Activated naive CD4-positive, alpha-beta T cell treated with anti-CD3 and anti-CD28 coated beads, Interleukin-2, amount 50 U/mL, for 24 hours (primary cell): ENCODE results near the gene SPRING1.

Experiments
- H3K27ac Mint-ChIP-seq: one replicate; pipeline ENCODE4 v1.8.0; 2021; ENCODE audit warnings: mild to moderate bottlenecking, mixed read lengths
- H3K27me3 Mint-ChIP-seq: one replicate; pipeline ENCODE4 v1.8.0; 2021; ENCODE audit warnings: mixed read lengths
- H3K36me3 Mint-ChIP-seq: one replicate; pipeline ENCODE4 v1.8.0; 2021; ENCODE audit warnings: mixed read lengths
- H3K4me1 Mint-ChIP-seq: one replicate; pipeline ENCODE4 v1.8.0; 2021; ENCODE audit warnings: mixed read lengths
- H3K4me3 Mint-ChIP-seq: one replicate; pipeline ENCODE4 v1.8.0; 2021; ENCODE audit warnings: mild to moderate bottlenecking, mixed read lengths
- H3K9me3 Mint-ChIP-seq: one replicate; pipeline ENCODE4 v1.8.0; 2021; ENCODE audit warnings: mixed read lengths

SPRING1 gene, protein sequence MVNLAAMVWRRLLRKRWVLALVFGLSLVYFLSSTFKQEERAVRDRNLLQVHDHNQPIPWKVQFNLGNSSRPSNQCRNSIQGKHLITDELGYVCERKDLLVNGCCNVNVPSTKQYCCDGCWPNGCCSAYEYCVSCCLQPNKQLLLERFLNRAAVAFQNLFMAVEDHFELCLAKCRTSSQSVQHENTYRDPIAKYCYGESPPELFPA

DNA sequence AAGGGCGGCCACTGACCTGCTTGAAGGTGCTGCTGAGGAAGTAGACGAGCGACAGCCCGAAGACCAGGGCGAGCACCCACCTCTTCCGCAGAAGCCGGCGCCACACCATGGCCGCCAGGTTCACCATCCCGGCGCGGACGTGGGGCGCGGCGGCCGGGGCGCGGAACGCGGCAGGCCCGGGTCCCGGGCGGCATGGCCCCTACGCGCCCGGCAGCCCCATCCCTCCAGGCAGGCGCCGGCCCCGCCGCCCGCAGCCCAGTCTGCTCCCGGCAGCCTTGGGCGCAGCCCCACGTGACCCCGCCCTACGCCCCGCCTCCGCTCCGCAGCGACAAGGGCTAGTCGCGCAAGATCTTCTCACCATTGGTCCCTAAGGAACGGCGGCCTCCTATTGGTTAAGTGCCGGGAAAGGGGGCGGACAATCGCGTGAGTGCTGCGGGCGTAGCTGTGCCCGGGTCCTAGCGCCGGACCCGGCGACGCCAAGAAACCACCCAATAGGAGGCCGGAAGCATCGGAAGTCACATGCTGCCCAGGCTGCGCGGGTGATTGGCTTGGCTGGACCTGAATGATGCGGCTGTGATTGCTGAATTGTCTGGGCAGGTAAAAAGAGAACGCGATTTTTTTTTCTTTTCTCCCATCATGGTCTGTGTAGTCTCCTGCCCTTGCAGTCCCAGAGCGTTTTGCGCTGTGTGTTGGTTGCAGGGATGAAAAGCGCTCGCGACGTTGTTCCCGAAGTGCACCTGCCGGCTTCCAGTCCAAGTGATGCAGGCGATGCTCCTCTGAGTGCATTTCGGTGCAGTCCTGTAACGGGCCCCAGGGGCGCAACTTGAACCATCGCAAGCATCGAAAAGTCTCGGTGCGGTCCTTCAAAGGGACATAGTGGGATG, at the start of gene SPRING1, which contains the start of gene RNFT2:
SPRING1 (minus strand) TSS at position 296 of the 884 bp plus-strand sequence; CDS start at position 127, 169 bp downstream.
RNFT2 (plus strand) TSS at position 542 of the 884 bp plus-strand sequence. CDS start 2,183 bp downstream, outside the sequence.
- Mint-ChIP-seq H3K36me3 (peaks cover 8% of the 10 kb centered on the region), H3K27ac (peak within 1 kb of the TSS; percentile 91), H3K4me3 (peak within 1 kb of the TSS; percentile 98), H3K9me3 (no peaks in the 10 kb centered on the region), H3K4me1 (peaks cover 28% of the 10 kb centered on the region), H3K27me3 (no peaks in the 10 kb centered on the region)

DNA sequence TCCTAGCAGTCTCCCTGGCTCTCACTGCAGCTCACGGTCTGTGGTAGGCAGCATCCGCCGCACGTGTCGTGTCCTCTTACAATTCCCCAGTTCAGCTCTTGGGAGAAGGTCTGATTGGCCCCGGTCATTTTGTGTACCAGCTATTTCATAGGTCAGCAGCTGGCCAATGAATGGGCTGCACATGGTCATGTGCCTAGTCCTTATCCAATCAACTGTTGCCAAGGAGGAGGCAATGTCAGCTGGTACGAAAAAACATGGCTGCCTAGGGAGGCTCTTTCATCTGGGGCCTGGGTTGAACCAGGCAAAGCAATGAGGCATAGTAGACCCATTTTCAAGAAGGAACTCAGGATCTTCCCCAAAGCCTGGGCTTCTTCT, 46.4 kb upstream of the SPRING1 start:
- no peaks in the 10 kb centered on the region for H3K4me1 Mint-ChIP-seq
- H3K36me3 Mint-ChIP-seq, result peaks cover 24% of the 10 kb centered on the region
- H3K9me3 Mint-ChIP-seq, result no peaks in the 10 kb centered on the region
- H3K27me3 Mint-ChIP-seq, result no peaks in the 10 kb centered on the region
- H3K4me3 Mint-ChIP-seq, result no peak overlapping the region
- no peak overlapping the region for H3K27ac Mint-ChIP-seq

DNA sequence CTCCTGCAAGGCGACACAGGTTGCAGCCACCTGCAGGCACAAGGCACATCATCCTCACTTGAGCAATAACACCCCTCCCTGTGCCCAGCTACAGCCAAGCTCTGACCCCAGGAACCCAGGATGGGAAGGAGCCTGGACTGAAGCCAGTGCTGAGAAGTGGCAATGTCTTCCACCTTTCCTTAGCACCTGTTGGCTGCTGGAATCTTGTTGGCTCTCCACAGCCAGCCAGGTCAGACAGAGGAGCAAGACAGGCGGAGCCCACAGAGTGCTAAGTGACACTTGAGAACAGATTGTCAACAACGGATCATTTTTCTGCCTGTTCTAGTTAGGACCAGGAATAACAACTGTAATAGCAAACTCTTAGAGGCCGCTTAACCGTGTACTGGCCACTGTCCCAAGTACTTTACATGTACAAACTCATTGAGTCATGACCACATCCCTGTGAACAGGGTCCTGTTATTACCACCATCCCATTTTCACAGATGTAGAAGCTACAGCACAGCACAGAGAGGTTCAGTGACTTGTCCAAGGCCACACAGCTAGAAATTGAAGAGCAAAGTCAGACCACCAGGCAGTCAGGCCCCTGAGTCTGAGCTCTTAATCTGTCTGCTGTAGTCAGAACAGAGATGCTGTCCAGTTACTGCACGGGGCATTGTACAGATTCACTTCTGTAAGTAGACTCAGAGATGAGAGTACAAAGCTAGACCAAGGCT, 45.8 kb upstream of the SPRING1 start:
- Mint-ChIP-seq H3K27me3 (no peaks in the 10 kb centered on the region), H3K4me1 (no peaks in the 10 kb centered on the region), H3K4me3 (no peak overlapping the region), H3K27ac (no peak overlapping the region), H3K9me3 (no peaks in the 10 kb centered on the region), H3K36me3 (peaks cover 24% of the 10 kb centered on the region)

DNA sequence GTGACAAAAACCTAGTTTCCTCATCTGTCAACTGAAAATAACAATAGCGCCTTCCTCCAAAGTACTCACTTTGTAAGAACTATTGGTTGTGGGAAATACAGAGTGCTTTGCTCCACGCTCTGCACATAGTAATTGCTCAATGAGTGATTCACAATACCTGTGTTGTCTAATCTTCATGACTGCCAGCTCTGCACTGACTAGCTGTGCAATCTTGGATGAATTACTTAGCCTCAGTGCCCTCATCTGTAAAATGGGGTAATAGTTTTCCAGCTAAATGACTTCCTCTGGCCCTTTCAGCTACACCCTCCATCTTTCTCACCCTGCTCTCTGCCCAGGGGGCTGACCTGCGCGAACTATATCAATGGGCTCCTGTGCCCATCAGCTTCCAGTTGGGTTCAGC, 43.1 kb upstream of the SPRING1 start:
- H3K36me3 Mint-ChIP-seq, result peaks cover 27% of the 10 kb centered on the region
- no peaks in the 10 kb centered on the region for H3K4me1 Mint-ChIP-seq
- no peak overlapping the region for H3K27ac Mint-ChIP-seq
- H3K4me3 Mint-ChIP-seq, result no peak overlapping the region
- no peaks in the 10 kb centered on the region for H3K9me3 Mint-ChIP-seq
- no peaks in the 10 kb centered on the region for H3K27me3 Mint-ChIP-seq

DNA sequence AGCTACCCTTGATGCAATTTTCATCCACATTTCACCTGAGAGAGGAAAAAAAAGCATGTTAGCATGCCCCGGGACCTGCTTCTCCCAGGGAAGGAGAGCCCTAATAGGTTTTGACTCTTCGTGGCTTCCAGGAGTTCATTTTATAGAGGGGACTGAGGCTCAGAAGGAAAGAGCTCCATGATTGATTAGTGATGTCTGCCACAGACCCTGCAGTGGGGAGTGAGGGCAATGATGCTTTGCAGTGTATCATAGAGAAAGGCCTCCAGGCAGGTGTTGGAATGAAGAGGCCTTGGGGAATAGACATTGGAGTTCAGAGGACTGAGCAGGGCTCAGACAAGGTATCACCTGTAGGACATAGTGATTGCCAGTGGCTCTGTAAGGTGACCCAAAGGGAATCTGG, 41.7 kb upstream of the SPRING1 start:
- Mint-ChIP-seq H3K27ac (no peak overlapping the region), H3K4me1 (no peaks in the 10 kb centered on the region), H3K4me3 (no peak overlapping the region), H3K27me3 (no peaks in the 10 kb centered on the region), H3K36me3 (peaks cover 21% of the 10 kb centered on the region), H3K9me3 (no peaks in the 10 kb centered on the region)

DNA sequence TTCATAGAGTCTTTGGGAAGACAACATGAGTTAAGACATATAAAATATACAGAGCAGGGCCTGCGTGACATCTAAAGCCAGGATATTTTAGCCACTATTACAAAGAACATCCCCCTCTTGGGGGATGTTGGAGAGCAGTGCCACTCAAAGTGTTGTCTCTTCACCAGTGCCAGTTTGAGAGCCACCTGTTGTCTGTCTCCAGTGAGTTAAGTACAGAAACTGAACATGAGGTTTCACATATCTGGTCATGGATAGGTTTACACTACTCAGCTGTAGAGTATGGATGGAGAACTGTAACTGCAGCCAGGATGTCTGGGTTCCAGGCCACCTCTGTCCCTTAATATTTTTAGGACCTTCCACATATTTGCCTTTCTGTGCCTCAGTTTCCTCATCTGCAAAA, 39.4 kb upstream of the SPRING1 start:
- Mint-ChIP-seq H3K27me3 (no peaks in the 10 kb centered on the region), H3K4me3 (no peak overlapping the region), H3K9me3 (no peaks in the 10 kb centered on the region), H3K27ac (no peak overlapping the region), H3K4me1 (no peaks in the 10 kb centered on the region), H3K36me3 (peaks cover 16% of the 10 kb centered on the region)

DNA sequence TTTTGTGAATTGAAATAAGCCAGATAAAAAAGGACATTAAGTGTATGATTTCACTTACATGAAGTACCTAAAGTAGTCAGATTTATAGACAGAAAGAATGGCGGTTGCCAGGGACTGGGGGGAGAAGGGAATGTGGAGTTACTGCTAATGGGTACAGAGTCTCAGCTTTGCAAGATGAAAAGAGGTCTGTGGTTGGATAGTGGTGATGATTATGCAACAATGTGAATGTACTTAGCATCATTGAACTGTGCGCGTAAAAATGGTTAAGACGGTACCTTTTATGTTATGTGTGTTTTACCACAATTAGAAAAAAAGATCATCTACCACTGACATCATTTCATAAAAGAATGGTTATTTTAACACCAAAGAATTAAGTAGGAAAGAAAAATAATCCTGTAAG, 36.2 kb upstream of the SPRING1 start:
- no peaks in the 10 kb centered on the region for H3K27me3 Mint-ChIP-seq
- H3K36me3 Mint-ChIP-seq, result peaks cover 8% of the 10 kb centered on the region
- no peak overlapping the region for H3K4me3 Mint-ChIP-seq
- H3K4me1 Mint-ChIP-seq, result no peaks in the 10 kb centered on the region
- no peaks in the 10 kb centered on the region for H3K9me3 Mint-ChIP-seq
- H3K27ac Mint-ChIP-seq, result no peak overlapping the region

DNA sequence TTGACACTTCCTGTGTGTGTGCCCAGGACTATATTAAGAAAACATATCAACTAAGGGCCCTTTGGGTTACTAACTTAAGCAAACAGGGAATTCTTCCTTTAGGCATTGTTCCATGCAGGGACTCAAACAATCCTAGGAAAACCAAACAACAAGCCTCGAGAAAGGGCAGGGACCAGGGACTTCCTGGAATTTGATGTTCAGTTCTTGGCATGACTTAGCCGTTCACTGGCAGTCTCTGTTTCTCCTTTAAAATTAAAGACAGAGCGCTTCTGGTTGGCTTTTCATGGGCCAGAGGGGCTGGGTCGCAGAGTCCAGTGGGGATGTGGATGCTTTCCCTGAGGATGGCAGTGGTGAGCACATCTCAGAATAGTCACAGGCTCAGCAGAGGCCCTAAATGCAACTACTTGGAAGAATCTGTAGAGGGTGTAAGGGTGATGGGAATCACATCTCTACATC, 35.4 kb upstream of the SPRING1 start:
- no peaks in the 10 kb centered on the region for H3K9me3 Mint-ChIP-seq
- no peaks in the 10 kb centered on the region for H3K27me3 Mint-ChIP-seq
- H3K36me3 Mint-ChIP-seq, result peaks cover 8% of the 10 kb centered on the region
- H3K4me1 Mint-ChIP-seq, result no peaks in the 10 kb centered on the region
- H3K4me3 Mint-ChIP-seq, result no peak overlapping the region
- H3K27ac Mint-ChIP-seq, result no peak overlapping the region

DNA sequence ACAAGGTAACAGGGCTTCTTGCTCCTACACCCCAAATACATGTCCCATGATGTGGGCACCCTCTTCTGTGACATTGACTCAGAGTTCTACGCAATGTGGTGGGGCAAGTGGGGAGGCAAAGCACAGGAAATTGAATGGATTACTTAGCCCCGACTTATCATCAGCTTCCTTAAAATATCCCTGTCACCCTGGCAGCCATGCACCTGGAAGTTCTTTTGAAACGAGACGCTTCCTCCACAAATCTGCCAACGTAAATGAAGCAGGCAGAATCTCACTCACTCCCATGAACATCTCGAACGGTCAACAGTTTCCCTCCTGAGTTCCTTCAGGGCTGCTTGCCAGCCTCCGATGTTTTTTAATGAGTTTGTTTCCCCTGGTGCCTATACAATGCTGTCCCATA, 33.8 kb upstream of the SPRING1 start:
- Mint-ChIP-seq H3K27me3 (no peaks in the 10 kb centered on the region), H3K9me3 (no peaks in the 10 kb centered on the region), H3K4me1 (no peaks in the 10 kb centered on the region), H3K36me3 (peaks cover 8% of the 10 kb centered on the region), H3K27ac (no peak overlapping the region), H3K4me3 (no peak overlapping the region)

DNA sequence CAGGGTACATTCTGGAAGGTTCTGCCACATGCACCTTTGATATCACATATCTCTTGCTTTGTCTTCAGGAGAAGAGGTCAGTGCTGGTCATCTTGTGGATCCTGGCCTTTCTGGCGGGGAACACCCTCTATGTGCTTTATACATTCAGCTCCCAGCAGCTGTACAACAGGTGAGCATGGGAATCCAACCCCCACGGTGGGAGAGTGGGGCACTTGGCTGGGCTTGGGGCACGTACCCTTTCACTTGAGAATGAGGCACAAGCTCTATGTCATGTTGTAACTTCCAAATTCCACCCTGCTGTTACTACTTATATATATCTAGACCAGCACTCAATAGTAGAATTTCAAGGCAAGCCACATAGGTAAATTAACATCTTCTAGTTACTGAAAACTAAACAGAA, 28.9 kb upstream of the SPRING1 start:
- no peaks in the 10 kb centered on the region for H3K4me1 Mint-ChIP-seq
- no peak overlapping the region for H3K4me3 Mint-ChIP-seq
- no peaks in the 10 kb centered on the region for H3K9me3 Mint-ChIP-seq
- no peaks in the 10 kb centered on the region for H3K27me3 Mint-ChIP-seq
- H3K36me3 Mint-ChIP-seq, result no peaks in the 10 kb centered on the region
- no peak overlapping the region for H3K27ac Mint-ChIP-seq

DNA sequence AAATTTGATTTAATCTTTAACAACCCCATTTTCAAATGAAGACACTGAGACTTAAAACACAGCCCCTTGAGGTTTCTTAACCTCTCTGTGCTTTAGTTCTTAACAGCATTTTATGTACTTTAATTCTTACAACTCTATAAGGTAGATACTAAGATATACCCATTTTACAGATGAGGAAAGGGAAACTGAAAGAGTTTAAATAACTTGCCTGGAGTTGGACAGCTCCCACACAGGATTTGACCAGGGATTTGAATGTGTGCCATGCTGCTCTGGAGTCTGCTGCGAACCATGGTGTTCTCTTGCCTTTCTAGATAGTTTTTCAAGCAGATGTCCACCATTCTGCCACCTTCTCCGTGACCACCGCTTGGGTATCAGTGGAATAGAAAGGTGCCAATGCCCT, 28.4 kb upstream of the SPRING1 start:
- Mint-ChIP-seq H3K36me3 (no peaks in the 10 kb centered on the region), H3K4me3 (no peak overlapping the region), H3K27me3 (no peaks in the 10 kb centered on the region), H3K4me1 (no peaks in the 10 kb centered on the region), H3K27ac (no peak overlapping the region), H3K9me3 (no peaks in the 10 kb centered on the region)

DNA sequence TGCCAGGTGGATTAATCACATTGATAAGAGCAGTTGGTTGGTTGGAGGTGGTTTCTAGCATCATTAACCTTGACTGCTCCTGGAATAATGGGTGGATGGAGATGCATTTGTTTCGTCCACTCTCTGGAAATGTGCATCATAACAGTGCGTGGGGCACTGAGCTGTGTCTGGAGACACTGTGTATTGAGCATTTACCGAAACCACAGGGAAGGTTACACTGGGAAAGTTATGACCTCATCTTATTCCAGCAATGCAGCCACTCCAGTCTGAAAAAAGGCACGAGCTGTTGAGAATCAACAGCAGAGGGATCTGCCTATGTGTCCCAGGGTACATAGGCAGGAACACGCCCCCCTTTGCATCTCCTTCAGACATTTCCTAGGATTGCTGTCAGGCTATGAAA, 27.4 kb upstream of the SPRING1 start:
- H3K4me1 Mint-ChIP-seq, result no peaks in the 10 kb centered on the region
- no peaks in the 10 kb centered on the region for H3K27me3 Mint-ChIP-seq
- no peaks in the 10 kb centered on the region for H3K9me3 Mint-ChIP-seq
- peaks cover 5% of the 10 kb centered on the region for H3K36me3 Mint-ChIP-seq
- no peak overlapping the region for H3K4me3 Mint-ChIP-seq
- H3K27ac Mint-ChIP-seq, result no peak overlapping the region

DNA sequence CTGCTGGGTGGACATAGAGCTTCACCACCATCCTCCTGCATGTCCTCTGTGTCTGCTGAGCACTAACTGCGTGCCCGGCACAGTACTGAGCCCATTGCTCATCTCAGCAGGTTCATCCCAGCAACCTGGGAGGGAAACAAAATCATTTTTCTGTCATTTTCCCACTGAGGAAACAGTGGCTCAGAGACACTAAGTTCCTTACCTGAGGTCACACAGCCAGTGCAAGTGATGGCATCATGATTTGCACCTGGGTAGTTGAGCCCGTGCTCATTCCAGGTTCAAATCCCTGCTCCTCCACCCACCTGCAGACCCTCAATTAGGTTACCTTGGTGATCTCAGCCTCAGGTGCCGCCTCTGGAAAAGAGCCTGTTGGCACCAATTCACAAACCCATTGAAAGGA, 23.6 kb upstream of the SPRING1 start:
- Mint-ChIP-seq H3K4me1 (peaks cover 10% of the 10 kb centered on the region), H3K27me3 (no peaks in the 10 kb centered on the region), H3K4me3 (no peak overlapping the region), H3K36me3 (peaks cover 14% of the 10 kb centered on the region), H3K9me3 (no peaks in the 10 kb centered on the region), H3K27ac (no peak overlapping the region)

DNA sequence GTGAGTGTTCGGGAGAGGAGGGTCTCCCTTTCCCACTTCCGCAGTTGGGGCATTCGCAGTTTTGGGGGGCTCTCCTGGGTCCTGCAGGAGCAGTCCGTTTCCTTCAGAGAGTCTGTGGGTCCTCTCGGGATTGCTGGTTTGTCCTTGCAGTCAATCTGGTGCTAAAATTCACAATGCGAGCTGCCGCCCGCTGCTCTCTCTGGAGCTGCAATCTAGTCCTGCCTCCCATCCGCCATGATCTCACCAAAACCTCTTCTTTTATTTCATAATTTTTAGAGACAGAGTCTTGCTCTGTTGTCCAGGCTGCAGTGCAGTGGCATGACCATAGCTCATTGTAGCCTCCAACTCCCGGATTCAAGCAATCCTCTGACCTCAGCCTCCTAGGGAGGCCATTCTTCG, 22.8 kb upstream of the SPRING1 start:
- Mint-ChIP-seq H3K27ac (peak overlapping the region; percentile 30), H3K27me3 (no peaks in the 10 kb centered on the region), H3K4me3 (peak overlapping the region; percentile 39), H3K4me1 (peaks cover 10% of the 10 kb centered on the region), H3K36me3 (peaks cover 14% of the 10 kb centered on the region), H3K9me3 (no peaks in the 10 kb centered on the region)

DNA sequence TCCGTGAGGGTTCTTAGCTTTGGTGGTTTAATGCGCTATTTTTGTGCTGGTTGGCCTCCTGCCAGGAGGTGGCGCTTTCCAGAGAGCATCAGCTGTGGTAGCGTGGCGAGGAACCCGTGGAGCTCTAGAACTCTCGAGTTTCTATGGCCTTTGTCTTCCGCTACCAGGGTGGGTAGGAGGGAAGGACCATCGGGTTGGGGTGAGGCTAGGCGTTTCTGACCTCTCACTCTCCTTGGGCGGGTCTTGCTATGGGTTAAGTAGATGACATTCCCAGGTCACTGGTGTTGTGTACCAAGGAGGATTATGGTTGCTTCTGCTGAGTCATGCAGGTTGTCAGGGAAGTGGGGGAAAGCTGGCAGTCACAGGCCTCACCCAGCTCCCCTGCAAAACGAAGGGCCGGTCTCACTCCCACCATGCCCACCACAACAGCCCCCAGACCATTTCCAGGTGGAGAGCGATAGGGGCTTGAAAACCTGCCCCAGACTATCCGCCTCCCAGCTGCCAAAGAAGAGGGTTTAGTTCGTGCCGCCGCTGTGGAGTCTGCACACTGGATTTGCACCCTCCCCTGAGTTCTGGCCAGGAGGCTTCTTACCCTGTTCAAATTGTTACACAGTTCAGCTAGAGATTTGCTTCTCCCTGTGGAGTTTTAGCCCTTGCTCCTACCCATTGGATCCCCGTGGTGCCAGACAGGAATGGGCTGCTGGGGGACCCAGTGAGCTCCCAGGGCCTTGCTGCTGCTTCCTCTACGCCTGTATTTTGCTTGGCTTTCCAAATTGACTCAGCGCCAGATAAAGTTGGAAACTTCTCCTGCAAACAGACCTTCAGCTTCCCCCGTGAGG, 22.1 kb upstream of the SPRING1 start:
- no peaks in the 10 kb centered on the region for H3K9me3 Mint-ChIP-seq
- peak overlapping the region; percentile 66 for H3K4me3 Mint-ChIP-seq
- H3K36me3 Mint-ChIP-seq, result peaks cover 18% of the 10 kb centered on the region
- H3K27me3 Mint-ChIP-seq, result no peaks in the 10 kb centered on the region
- H3K4me1 Mint-ChIP-seq, result peaks cover 10% of the 10 kb centered on the region
- H3K27ac Mint-ChIP-seq, result no peak overlapping the region
